Spleen (tissue), 7 donors: ENCODE results near the gene PICK1.

Experiments
- CTCF ChIP-seq, 11 experiments: fragments of 200-600 bp in 7 of 11; fragments of 450-650 bp in 4 of 11; sonication (generic) in 4 of 11; IDR thresholded peaks in 8 of 11; conservative IDR thresholded peaks in 3 of 11; 1 replicate in 7 of 11; 2 replicates in 4 of 11; pipeline versions ENCODE4 v1.4.0 to v1.8.0; 2016 to 2021; ENCODE audit warnings: antibody characterized with exemption in 11 of 11, inconsistent platforms in 4 of 11, mild to moderate bottlenecking in 1 of 11
- POLR2A ChIP-seq, 3 donors: fragments of 450-650 bp; IDR thresholded peaks; one replicate each; pipeline ENCODE4 v1.5.1; 2017; ENCODE audit warnings: antibody characterized with exemption in 3 of 3, mild to moderate bottlenecking in 1 of 3
- donor health status: DM: no; HTN: no; CAD: no; lungs with moderate emphysema.
- donor health status: DM: no; HTN: no; CAD: no.
- donor health status: DM: no; HTN: no; CAD: no.

GRCh38 chr22:38051900-38052862 lies 5.0 kb upstream of the PICK1 start:
- TF ChIP-seq CTCF (IDR thresholded peaks at IDR 0.05 in 8 of 11, conservative IDR thresholded peaks at IDR 0.05 in 3 of 11), result peak; percentile 81 to 98 (median 93)
- TF ChIP-seq POLR2A (IDR thresholded peaks at IDR 0.05), result no peak
